Endothelial cell of umbilical vein (primary cell): ENCODE measurements around the gene ELMO1. TPM values are rescaled to one million over a fixed set of nuclear protein-coding genes. Genes with fewer than 3 reads are reported as not detected.

Experiments used
- BruUV-seq: library from RNA; stranded (reverse); fragments of 400-500 nt; replicated peaks from 2 replicates; lab custom pipeline; 2021; lab: Mats Ljungman, UMichigan
- CTCF ChIA-PET: fragments of 300-600, 350-600 bp; sonication (Branson Sonifier 250); formaldehyde crosslinking; loops from one replicate; lab custom pipeline; 2021; ENCODE audit warnings: antibody characterized with exemption, inconsistent platforms; lab: Charles Lee
- POLR2A ChIA-PET: fragments of 300-600, 350-600 bp; sonication (Branson Sonifier 250); formaldehyde crosslinking; loops from one replicate; lab custom pipeline; 2021; ENCODE audit warnings: antibody characterized with exemption, inconsistent platforms; lab: Charles Lee
- DNase-seq: peaks from one replicate; pipeline ENCODE4 v3.0.0-alpha.2; 2011; ENCODE audit warnings: low read depth, low spot score
- FAIRE-seq: peaks from 2 replicates; lab custom pipeline; 2011; peaks lifted over from hg19 to GRCh38; lab: Jason Lieb, UNC
- H2AFZ ChIP-seq: 2 replicates; pipeline ENCODE4 v1.6.0; 2012; ENCODE audit warnings: low read depth, low read length, control low read depth, inconsistent platforms
- H3K27ac ChIP-seq: 2 replicates; pipeline ENCODE4 v1.5.1; 2011; ENCODE audit warnings: low read depth, mild to moderate bottlenecking, control low read depth, low read length, moderate library complexity; ENCODE audit not compliant: insufficient read depth
- H3K27me3 ChIP-seq, 2 experiments: 2 replicates each; pipeline versions ENCODE4 v1.6.0 to v1.6.1; 2011; ENCODE audit warnings: low read length in 2 of 2, mixed read lengths in 1 of 2; ENCODE audit not compliant: control insufficient read depth in 2 of 2, insufficient read depth in 2 of 2
- H3K36me3 ChIP-seq, 2 experiments: 2 replicates in 1 of 2; 3 replicates in 1 of 2; pipeline ENCODE4 v1.5.1; 2011; ENCODE audit warnings: low read length in 2 of 2, mild to moderate bottlenecking in 1 of 2, moderate library complexity in 1 of 2; ENCODE audit not compliant: control insufficient read depth in 2 of 2, insufficient read depth in 2 of 2; ENCODE audit errors: extremely low read depth in 1 of 2
- H3K4me1 ChIP-seq: 3 replicates; pipeline ENCODE4 v1.5.1; 2011; ENCODE audit warnings: mild to moderate bottlenecking, low read length; ENCODE audit not compliant: control insufficient read depth, insufficient read depth; ENCODE audit errors: extremely low read depth
- H3K4me2 ChIP-seq: 2 replicates; pipeline ENCODE4 v1.6.1; 2011; ENCODE audit warnings: low read length, control low read depth, mixed read lengths; ENCODE audit not compliant: insufficient read depth
- H3K4me3 ChIP-seq, 3 experiments: fragments of 200-600 bp in 1 of 3; sonication (generic), shearing (Covaris generic) in 1 of 3; replicated peaks in 1 of 3; 2 replicates each; pipeline ENCODE4 v1.5.1; 2011 to 2016; ENCODE audit warnings: control low read depth in 3 of 3, low read length in 3 of 3, mild to moderate bottlenecking in 2 of 3, inconsistent platforms in 1 of 3, low read depth in 1 of 3, moderate library complexity in 1 of 3; ENCODE audit not compliant: insufficient read depth in 1 of 3
- H3K79me2 ChIP-seq: 2 replicates; pipeline ENCODE4 v1.6.0; 2012; ENCODE audit warnings: low read length, inconsistent platforms; ENCODE audit not compliant: control insufficient read depth, insufficient read depth
- H3K9ac ChIP-seq: replicated peaks from 2 replicates; pipeline ENCODE3; 2011; ENCODE audit warnings: low read length, control low read depth; ENCODE audit not compliant: insufficient read depth; ENCODE audit errors: extremely low read depth
- H3K9me1 ChIP-seq: replicated peaks from 3 replicates; pipeline ENCODE4 v1.6.0; 2011; ENCODE audit warnings: mild to moderate bottlenecking, low read length; ENCODE audit not compliant: control insufficient read depth, insufficient read depth; ENCODE audit errors: extremely low read depth
- H3K9me3 ChIP-seq: replicated peaks from 2 replicates; pipeline ENCODE4 v1.5.1; 2012; ENCODE audit warnings: low read length, inconsistent platforms; ENCODE audit not compliant: control insufficient read depth, insufficient read depth
- H4K20me1 ChIP-seq: replicated peaks from 2 replicates; pipeline ENCODE3; 2011; ENCODE audit warnings: mild to moderate bottlenecking, low read length; ENCODE audit not compliant: control insufficient read depth, insufficient read depth; ENCODE audit errors: extremely low read depth
- EZH2 ChIP-seq: IDR thresholded peaks from 2 replicates; pipeline ENCODE4 v1.6.1; 2012; ENCODE audit warnings: borderline replicate concordance, low read depth, mild to moderate bottlenecking, moderate library complexity, low read length, inconsistent platforms; ENCODE audit not compliant: severe bottlenecking
- FOS ChIP-seq: IDR thresholded peaks from 2 replicates; pipeline ENCODE4 v1.6.1; 2011; ENCODE audit warnings: mild to moderate bottlenecking, low read length, moderate library complexity, borderline replicate concordance; ENCODE audit not compliant: insufficient read depth
- GATA2 ChIP-seq: IDR thresholded peaks from 2 replicates; pipeline ENCODE4 v1.7.0; 2011; ENCODE audit warnings: low read depth, mild to moderate bottlenecking, moderate library complexity, mixed read lengths, low read length; ENCODE audit not compliant: insufficient read length, insufficient read depth
- JUN ChIP-seq: IDR thresholded peaks from 2 replicates; pipeline ENCODE4 v1.6.1; 2011; ENCODE audit warnings: borderline replicate concordance, low read depth; ENCODE audit not compliant: insufficient read length, insufficient read depth
- MYC ChIP-seq: IDR thresholded peaks from one replicate; pipeline ENCODE4 v1.6.1; 2011; ENCODE audit warnings: mild to moderate bottlenecking, low read depth, low read length
- POLR2A ChIP-seq: IDR thresholded peaks from 2 replicates; pipeline ENCODE4 v1.6.1; 2012; ENCODE audit warnings: low read depth, mild to moderate bottlenecking, control low read depth, low read length
- POLR2AphosphoS5 ChIP-seq: IDR thresholded peaks from 2 replicates; pipeline ENCODE4 v1.6.1; 2012; ENCODE audit warnings: low read depth, mild to moderate bottlenecking, control low read depth, low read length, moderate library complexity; ENCODE audit not compliant: insufficient read depth
- dilution Hi-C: fragments of 300-500 bp; cut with MboI; formaldehyde crosslinking; loops from one replicate; pipeline ENCODE4 v1.15.0; 2019; ENCODE audit warnings: low sequenced_read_pairs; ENCODE audit not compliant: extremely low pct_ligation_motif_present
- intact Hi-C: fragments of 100-400 bp; cut with micrococcal nuclease; formaldehyde crosslinking; loops from one replicate; pipeline ENCODE4 v1.10.0; 2022
- polyA plus RNA-seq, 4 experiments: library from polyadenylated mRNA; depleted of rRNA in 3 of 4; stranded (reverse) in 3 of 4; unstranded in 1 of 4; fragments of >200 nt; gene quantifications; 2 replicates each; pipeline versions ENCODE4 v1.2.1 to v1.2.3, GENCODE V29; 2011 to 2012; ENCODE audit warnings: missing spikeins in 1 of 4
- total RNA-seq: library from RNA; stranded (reverse); gene quantifications from 2 replicates; pipeline ENCODE4 v1.2.3, GENCODE V29; 2021
- TF ChIP-seq, protein P1 (sequence below), 2 donors: IDR thresholded peaks; 1 replicate in 1 of 2; 2 replicates in 1 of 2; pipeline ENCODE4 v1.5.1; 2011; ENCODE audit warnings: low read length in 2 of 2, mild to moderate bottlenecking in 2 of 2, moderate library complexity in 2 of 2, control low read depth in 1 of 2, inconsistent platforms in 1 of 2, low read depth in 1 of 2; ENCODE audit not compliant: insufficient read depth in 1 of 2; ENCODE audit errors: extremely low read depth in 1 of 2
- TF ChIP-seq, protein P2 (sequence below): IDR thresholded peaks from 2 replicates; pipeline ENCODE4 v1.6.1; 2011; ENCODE audit not compliant: insufficient read depth, insufficient read length

Gene ELMO1
- total and polyA plus RNA-seq, 2 donors (not counting 3 experiments of a cell fraction or from before 2014, with no cell fraction given): 17.0 to 30.6 TPM

DNA sequence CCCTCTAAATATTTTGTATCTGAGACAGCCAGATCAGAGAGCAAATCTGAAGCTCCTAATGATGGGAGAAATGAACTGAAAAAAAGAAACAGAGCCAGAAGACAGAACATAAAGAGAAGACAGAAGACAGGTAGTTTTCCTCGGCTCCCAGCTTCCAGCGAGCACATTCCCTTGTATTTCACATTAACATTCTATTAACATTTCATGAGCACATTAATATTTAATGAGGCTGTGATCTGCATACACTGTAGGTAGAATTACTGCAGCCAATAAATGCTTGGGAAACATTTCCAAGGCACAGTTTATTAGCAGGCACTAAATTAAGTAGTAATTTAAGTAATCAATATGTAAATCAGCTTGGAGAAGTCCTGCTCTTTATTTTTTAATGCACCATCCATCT is 349.9 kb downstream of the ELMO1 start:
- H2AFZ ChIP-seq: no peak overlapping the region
- DNase-seq: no peak
- H3K4me2 ChIP-seq: no peak overlapping the region
- dilution Hi-C loops: no loop called here
- TF ChIP-seq EZH2 (no peak), FOS (no peak), POLR2A (no peak), POLR2AphosphoS5 (no peak), JUN (no peak), GATA2 (no peak), MYC (no peak)
- TF ChIP-seq, protein P1, sequence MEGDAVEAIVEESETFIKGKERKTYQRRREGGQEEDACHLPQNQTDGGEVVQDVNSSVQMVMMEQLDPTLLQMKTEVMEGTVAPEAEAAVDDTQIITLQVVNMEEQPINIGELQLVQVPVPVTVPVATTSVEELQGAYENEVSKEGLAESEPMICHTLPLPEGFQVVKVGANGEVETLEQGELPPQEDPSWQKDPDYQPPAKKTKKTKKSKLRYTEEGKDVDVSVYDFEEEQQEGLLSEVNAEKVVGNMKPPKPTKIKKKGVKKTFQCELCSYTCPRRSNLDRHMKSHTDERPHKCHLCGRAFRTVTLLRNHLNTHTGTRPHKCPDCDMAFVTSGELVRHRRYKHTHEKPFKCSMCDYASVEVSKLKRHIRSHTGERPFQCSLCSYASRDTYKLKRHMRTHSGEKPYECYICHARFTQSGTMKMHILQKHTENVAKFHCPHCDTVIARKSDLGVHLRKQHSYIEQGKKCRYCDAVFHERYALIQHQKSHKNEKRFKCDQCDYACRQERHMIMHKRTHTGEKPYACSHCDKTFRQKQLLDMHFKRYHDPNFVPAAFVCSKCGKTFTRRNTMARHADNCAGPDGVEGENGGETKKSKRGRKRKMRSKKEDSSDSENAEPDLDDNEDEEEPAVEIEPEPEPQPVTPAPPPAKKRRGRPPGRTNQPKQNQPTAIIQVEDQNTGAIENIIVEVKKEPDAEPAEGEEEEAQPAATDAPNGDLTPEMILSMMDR (IDR thresholded peaks at IDR 0.05; ENCODE audit: extremely low read depth in 1 of 2, insufficient read depth in 1 of 2, low read depth in 1 of 2, low read length in 2 of 2): no peak
- TF ChIP-seq, protein P2, sequence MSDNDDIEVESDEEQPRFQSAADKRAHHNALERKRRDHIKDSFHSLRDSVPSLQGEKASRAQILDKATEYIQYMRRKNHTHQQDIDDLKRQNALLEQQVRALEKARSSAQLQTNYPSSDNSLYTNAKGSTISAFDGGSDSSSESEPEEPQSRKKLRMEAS: no peak
- no peaks in the 10 kb centered on the region for H4K20me1 ChIP-seq
- intact Hi-C loops: no loop called here
- H3K9me3 ChIP-seq: no peaks in the 10 kb centered on the region
- no peaks in the 10 kb centered on the region for H3K9me1 ChIP-seq
- no peak for FAIRE-seq
- H3K4me3 ChIP-seq: no peak overlapping the region
- no peaks in the 10 kb centered on the region for H3K79me2 ChIP-seq
- CTCF ChIA-PET: interaction anchor here (0.7 to 1.9 kb wide), 2 partner anchors 11 to 83 kb away, joined by 3 to 6 read pairs; no protein-coding TSS in a partner anchor
- no peaks in the 10 kb centered on the region for H3K36me3 ChIP-seq
- no peak overlapping the region for H3K27ac ChIP-seq
- no peaks in the 10 kb centered on the region for H3K4me1 ChIP-seq
- POLR2A ChIA-PET: no interaction called here
- BruUV-seq: no TSS peak
- no peak overlapping the region for H3K9ac ChIP-seq
- no peaks in the 10 kb centered on the region for H3K27me3 ChIP-seq
